SW 1271 (cell line): Measurements from ENCODE around the gene ARHGAP10.

Experiments used
- DNase-seq, 2 experiments: peaks; one replicate each; lab custom pipeline; 2025; lab: John Stamatoyannopoulos, UW

Gene ARHGAP10

DNA sequence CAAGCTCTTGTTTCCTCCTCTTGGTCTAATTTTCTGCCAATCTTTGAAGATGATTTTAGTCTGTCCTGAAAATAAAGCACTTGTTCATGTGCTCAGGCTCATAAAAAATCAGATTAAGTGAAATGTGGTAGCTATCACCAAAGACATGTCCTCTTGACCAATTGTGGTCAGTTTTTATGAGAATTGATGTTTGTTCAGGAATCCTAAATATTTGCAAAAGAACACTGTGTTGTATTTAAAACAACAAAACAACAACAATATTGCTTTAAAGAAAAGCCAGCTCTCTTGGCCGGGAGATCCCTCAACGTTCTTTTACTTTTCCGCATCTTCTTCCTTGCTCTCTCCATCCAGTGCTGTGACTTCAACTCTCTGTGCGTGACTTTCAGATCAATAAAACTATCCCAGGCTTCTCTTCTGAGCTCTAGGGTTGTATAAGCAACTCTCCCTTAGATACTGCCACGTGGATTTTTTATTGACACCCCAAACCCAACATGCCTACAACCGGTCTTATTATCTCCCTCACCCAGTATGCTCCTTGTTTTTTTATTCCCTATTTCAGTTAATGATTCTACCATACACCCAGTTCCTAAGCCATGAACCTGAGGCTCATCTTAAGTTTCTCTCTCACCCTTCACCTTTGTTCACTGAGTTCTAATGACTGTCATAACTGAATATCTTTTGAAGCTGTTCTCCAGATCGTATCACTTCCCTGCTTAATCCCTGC is 309.9 kb downstream of the ARHGAP10 start:
- DNase-seq = no peak

GRCh38 chr4:148044089-148044911 is 312.4 kb downstream of the ARHGAP10 start:
- no peak for DNase-seq

- DNase-seq = peak in 1 of 2 experiments; percentile 13
These were observed 313.0 kb downstream of the ARHGAP10 start for GRCh38 chr4:148044912-148045352.

DNA sequence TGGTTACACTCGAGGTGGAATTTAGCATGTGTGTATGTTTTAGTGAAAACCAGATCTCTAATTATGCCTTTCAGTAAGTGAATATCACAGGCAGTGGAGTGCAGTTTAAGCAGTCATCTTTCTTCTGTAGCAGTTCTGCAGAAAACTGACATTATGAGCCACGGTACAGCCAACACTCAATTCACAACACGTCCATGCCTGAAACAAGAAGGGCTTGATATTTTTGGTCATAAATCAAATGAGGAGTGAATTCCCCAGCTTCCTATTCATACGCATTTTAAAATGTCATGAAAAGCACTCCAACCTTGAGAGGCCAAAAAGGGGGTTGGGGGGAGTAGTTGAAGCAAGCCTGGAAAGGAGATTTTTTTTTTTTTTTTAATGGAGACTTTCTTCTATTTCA is 316.7 kb downstream of the ARHGAP10 start:
- no peak for DNase-seq

DNA sequence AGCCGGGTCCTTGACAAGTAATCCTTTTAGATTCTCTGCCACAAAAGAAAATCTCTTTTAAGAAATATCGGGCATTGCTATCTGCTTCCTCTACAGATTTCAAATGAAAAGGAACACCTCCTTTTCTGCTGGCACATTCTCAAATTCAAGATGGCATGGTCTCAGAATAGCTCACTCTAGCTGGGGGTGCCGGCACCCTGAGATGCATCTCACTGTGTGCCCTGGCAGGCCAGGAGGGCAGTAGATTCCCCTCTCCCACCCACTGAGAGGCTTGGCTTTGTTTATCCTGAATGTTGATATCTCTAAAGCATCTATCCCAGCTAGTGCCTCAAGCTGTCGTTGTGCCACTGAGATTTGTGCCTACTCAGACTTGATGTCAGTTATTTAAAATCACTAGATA is 319.5 kb downstream of the ARHGAP10 start:
- no peak for DNase-seq

DNA sequence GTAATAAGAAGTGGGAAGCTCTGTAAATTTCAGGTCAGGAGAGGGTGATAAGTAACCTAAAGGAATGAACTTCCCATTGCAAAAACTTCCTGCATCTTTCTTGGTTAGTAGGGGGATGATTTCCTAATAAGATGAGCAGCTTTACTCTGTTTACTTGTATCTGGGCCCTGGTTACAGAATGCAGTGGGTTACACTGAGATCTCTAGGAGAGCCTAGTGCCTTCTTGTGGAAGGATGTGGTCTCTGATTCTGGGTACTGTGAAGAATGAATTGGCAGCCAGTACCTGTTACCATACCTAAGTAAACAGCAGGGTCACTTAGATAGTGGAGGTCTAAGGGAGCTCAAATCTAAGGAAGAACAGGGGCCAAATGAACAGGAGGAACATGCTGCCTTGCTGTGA is 320.6 kb downstream of the ARHGAP10 start:
- DNase-seq = no peak

DNA sequence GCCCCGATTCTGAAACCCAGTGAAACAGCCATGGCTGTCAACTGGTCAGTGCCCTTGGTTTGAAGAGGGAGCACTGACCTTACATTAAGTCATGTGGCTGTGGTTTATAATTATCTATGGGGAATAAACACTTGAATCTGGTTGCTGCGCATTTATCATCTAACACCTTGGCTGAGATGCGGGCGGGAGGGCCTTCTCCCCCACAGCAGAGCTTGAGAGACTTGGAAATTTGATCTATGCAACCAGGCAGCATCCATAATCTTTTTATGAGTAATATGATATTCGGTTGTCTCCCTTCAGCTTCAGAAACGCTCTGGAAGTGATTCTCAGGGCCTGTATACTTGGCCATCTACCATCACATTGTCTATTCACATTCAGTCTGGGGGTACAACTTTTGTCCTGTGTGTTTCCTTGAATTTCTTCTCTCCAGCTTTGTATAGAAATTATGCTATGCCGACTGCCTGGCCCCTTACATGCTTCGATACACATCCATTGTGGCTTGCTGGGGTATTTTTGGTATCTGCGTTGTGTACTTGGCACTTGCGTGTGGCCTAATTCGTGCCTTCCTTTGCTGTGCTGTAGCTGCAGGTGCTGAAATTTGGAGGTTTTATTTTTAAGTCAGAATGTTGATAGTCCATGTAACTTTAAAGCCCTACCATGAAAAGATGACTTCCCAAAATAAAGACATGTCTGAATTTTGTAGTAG is 321.6 kb downstream of the ARHGAP10 start:
- no peak for DNase-seq

- DNase-seq = no peak
These were observed 322.4 kb downstream of the ARHGAP10 start for GRCh38 chr4:148054275-148054674.

DNA sequence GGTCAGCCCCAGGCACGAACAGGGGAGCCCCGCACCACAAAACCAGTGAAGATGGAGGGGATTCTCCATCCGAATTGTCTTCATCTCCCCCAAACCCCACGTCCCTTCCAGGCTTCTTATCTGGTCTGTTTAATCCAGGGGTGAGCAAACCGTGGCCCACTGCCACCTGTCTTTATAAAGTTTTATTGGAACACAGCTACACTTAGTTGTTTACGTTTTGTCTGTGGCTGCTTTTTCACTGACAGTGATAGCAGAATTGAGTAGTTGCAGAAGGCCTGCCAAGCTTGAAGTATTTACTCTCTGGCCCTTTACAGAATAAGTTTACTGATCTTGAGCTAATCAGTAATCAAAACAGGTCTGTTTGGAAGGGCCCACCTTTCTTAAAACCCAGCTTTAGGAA is 324.0 kb downstream of the ARHGAP10 start:
- no peak for DNase-seq

- DNase-seq = no peak
These were observed 325.0 kb downstream of the ARHGAP10 start for GRCh38 chr4:148056879-148057278.

GRCh38 chr4:148057516-148057915 is 325.6 kb downstream of the ARHGAP10 start:
- DNase-seq = no peak

DNA sequence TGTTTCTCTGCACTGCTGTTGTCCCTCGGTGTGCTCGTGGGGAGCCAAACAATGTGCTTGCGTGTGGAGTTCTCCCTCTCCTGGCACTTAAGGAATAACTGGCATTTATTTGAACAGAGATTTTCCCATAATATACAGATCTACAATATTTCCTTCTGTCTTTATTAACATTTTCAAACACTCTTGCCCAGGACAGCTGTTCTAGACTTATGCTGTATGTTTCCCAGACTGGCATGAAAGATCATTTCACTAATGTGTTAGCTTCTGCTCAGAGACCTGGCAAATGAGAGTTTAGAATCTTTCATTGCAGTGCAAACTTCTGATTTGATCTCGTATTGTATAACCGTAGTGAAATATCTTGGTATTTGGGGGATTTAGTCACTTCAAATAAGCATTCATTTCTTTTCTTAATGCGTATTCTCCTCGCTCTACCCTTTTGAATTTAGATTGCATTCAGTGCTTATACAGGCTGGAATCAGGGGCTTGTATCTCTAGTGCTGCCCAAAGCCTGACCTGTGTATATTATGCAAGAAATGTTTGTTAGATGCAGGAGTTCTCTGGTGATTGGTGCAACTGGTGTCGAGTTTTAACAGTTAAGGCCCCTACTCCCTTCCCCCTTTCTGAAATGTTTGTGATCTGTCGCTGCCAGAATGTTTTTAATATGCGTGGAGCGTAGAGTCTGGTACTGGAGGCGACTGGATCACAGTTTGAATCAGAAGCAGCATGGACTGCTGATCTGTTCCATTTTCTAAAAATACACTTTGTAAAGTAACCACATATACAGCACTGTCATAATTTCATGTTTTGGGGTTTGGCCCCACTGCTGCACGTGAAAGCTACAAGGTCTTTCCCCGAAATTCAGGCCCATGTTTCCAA is 326.3 kb downstream of the ARHGAP10 start:
- no peak for DNase-seq

DNA sequence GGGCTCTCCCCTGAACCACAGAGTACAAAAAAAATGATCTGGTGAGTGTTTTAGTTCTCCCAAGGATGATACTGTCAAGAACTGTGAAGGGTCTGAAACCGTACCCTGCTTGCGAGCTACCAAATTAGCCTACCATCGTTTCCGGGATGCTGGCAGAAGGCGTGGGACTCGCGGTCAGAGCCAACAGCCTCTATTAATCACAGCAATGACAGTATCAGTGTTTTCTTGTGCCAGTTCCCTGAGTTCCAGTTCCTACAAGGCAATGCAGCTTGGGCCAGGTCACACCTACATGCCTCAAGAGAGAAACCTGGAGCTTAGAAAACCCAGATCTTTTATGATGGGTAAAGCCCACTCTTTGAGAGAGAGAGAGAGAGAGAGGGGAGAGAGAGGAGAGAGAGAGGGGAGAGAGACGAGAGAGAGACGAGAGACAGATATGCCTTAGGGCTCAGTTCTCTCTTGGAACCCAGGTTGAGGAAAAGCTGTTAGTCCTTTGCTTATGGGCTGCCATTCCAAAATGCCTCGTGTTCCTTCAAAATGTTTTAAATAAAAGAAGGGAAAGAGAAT is 327.8 kb downstream of the ARHGAP10 start:
- DNase-seq = no peak

DNA sequence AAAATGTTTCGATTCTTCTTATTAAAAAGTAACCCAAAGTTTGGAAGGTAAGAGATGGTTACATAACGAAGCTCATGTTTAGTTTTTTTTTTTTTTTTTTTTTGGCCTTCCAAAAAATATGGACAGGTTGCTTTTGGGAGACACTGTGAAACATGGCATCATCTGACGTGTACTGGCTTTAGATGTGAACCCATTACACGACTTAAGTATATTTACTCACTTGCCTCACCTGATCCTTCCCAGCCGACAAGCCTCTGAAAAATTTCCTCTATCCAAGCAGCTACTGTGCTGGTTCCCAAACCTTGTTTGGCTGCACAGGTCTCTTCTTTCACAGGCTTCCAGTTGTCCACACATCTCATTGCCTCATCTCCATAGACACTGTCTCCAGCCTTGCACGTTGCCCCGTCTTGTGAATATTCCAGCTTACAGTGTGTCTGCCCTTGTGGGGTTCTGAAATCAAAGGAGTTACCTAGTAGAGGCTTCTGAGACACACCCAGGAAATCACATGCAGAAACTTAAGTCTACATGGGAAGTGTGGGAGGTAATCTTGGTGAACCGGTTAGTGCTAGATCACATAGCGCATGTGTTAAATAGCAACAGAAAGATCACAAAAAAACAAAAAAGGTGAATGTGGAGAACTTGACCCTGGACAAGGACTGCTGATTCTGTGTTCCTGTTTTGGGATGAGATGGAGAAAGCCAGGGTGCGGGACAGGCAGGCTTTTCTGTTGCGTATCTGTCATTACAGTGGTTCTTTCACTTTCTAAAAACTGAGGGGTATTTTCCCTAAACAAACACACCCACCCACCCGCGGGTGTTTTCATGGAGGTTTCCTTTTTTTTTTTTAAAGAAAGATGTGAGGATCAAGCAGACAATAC is 328.6 kb downstream of the ARHGAP10 start:
- no peak for DNase-seq

DNA sequence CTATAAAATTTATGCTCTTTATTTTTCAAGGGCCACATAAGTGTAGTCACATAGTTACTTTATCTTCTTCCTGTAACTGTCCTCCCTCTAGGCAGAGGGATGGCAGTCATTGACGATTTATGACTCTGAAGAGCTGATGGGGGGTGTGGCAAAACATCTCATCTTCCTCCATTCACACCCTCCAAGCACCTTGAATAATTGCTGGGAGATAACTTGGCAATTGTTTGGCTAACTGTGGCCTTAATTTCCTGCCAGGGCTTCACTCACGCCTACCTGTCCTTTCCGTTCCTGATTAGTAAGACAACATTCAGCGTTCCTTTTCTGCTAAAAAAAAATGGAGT is 329.2 kb downstream of the ARHGAP10 start:
- no peak for DNase-seq

- DNase-seq = no peak
These were observed 329.9 kb downstream of the ARHGAP10 start for GRCh38 chr4:148061795-148062194.

- DNase-seq = no peak
These were observed 330.5 kb downstream of the ARHGAP10 start for GRCh38 chr4:148062301-148062950.

DNA sequence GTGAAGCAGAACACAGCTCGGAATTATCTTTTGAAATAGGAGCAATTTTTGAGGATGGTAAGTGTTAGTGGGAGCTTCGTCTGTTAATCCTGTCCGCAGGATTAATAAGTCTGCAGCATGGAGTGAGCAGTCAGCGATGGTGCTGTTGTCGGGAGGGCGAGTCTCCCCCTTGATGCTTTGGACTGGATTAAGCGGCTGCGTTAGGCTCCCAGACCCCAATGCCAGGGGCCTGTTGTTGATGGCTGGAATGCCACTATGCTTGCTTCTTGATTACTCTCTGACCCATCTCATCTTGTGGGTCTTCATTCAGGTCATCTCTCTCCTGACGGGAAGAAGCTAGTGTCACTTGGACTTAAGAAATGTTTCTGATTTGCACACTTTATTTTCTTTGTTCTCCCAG is 332.6 kb downstream of the ARHGAP10 start:
- no peak for DNase-seq

DNA sequence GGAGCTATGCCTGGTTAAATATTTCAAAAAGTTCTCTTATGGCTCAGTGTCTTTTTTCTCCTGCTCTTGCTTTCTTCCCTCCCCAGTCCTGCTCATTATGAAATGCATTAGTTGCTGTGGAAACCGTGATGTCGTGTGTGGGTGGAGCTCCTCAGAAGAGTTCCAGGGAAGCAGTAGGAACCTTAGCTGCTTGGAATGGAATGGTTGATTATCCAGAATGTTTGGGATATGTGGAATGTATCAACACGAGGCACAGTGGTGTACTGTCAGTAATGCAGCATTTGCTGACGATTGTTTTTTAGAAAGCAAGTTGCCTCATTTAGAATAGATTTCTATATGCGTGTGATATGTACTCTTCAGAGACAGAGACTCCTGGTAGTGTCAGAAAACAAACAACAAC is 333.2 kb downstream of the ARHGAP10 start:
- DNase-seq = no peak

DNA sequence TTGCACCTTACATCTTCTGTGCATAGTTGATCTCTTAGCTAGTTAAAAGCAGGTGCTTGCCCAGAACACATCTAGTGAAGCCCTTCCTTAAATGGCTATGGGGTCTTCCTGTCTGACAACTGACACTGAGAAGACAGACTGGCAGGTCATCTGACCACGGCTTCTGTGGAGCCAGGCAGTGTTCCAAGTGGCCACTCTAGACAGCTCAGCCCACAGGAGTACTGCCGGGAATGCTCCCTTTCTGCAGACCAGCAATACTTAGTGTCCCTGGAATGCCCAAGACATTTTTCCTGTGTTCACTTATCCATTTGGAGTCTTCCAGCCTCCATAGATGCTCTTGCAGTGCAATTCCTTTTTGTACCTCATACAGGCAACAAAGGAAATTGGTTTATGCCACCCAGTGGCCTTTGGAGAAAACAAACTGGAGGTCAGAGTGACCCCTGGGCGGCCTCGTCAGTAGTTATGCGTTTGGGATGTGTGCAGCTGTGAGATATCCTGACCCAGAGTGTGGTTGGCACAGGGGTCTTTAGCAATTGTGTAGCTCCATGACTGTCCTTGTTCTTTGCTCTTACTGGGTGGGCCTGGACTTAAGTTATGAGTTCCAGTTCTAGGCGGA is 335.5 kb downstream of the ARHGAP10 start:
- no peak for DNase-seq
